ENCODE measurements around the gene PWP2.
"Not testable (repeated sequence)": the region's sequence is repeated elsewhere in the genome, so short reads cannot be mapped to it uniquely, and the experiment has no call there.

GRCh38 chr21:44134732-44135131, 27.5 kb downstream of the PWP2 start:
- TF ChIP-seq CTCF (conservative IDR thresholded peaks at IDR 0.05 in 1 of 2, IDR thresholded peaks at IDR 0.05 in 1 of 2; ENCODE audit: extremely low read depth in 1 of 2, insufficient read depth in 1 of 2, low read depth in 1 of 2, low read length in 2 of 2); EZH2 (IDR thresholded peaks at IDR 0.05; ENCODE audit: borderline replicate concordance, low read length): not testable (repeated sequence)
